GM21447 (cell line): ENCODE results near the gene RGS6.

Experiments
- ATAC-seq: cut with Tn5 transposase; IDR thresholded peaks from one replicate; pipeline ENCODE4 v1.9.1; 2021; ENCODE audit not compliant: unreplicated experiment

The RGS6 gene

DNA sequence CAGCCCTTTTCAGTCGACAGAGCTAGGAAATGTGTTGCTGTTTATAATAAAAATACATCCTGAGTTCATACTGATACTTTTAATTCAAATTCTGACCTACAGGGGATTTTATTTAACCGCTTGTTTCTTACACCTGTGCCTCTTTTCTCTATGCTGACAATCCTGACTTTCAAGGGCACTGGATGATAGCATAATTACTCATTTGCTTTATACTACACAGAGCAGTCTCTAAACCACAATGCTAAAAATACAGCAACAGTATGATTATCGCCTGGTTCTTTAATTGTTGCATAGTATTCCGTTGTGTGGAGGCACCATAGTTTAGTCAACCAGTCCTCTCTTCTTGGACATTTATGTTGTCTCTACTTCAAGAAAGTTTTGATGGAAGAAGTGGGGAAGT, 588.8 kb downstream of the RGS6 start:
- ATAC-seq = no peak

DNA sequence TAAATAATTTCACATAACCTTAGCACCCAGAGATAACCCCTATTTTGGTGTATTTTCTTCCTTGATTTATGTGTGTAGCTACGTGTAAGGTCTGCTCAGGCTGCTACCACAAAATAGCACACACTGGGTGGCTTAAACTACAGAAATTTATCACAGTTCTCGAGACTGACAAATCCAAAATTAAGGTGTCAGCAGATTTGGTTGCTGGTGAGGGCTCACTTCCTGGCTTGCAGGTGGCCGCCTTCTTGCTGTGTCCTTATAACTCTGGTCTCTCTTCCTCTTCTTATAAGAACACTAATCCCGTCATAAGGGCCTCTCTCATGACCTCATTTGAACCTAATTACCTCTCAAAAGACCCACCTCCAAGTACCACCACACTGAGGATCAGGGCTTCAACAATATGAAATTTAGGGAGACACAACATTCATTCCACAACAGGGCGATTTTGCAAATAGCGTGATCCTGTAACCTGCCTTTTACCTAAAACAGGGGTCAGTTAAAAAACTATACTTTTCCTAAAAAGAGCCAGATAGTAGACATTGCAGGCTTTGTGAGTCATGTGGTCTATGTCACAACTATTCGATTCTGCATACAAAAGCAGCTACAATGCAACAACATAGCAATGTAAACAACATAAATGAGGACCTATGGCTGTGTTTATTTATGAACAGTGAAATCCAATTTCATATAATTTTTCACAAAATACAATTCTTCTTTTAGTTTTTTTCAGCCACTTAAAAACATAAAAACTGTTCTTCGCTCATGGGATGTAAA, 589.9 kb downstream of the RGS6 start:
- ATAC-seq = no peak

DNA sequence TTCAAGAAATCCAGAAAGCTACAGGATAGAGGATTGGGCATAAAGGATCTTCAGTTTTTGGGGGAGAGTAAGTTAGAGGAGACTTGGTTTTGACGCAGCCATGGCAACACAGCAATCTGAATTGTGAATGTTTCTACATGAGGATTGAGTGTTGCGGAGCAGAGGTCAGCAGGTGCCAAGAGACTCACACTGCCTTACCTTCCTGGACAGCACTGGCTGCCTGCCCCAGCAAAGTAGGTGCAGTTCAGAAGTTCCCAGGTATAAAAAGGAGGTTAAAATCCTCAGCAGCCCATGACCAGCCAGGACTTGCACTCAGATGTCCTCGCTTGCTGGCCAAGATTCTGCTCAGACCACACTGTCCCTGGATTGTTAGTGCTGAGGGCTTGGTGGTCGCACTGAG, 590.6 kb downstream of the RGS6 start:
- ATAC-seq = no peak

DNA sequence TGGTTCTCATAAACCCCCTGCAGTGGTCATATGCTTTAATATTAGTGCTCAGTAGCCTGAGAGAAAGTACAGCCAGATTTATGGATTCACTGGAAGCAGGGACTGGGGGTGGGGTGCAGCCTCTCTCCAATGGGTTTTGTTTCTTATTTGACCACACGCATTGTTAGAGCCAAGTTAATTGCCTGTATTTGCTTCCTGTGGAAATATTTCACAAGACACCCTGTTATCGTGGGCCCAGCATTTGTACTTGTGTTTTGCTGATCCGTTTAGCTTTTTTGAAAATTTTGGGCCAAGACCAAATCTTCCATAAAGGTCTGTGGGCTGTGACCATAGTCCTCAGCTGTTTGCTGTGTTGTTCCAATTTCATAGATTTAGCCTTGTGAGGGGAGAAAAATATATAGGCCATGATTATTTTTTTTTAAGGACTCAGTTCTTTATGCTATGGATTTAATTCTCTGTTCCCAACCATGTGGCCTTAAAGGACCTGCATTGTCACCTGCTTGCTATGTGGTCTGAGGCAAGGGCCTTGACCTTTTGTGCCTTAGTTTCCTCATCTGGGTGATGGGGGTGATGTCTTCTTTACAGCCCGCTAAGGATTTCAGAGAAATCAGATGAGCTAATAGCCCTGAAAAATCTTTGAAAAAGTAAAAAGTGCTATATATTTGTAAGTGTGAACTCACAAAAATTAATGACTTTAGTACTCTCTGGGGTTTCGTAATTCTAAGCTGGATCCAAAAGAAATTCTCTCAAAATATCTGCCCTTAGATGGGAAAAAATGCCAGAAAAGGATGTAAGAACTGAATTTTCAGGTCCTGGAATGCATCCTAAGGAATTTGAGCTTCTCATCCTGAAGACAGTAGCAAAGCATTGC, 591.4 kb downstream of the RGS6 start:
- ATAC-seq = no peak

DNA sequence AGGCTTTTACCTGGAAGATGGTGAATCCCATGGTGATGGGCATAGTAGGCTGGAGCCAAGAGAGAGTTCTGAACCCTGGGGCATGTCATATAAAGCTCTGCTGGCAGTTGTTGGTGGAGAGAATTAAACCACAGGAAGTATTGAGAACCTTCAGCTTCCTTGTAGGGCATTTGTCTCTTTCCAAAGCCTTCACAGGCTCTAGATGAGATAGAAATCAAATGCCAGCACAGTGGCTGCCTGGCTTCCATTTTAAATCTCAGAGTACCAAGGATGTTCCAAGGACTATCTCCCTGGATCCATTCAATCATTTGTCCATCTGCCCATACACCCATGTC, 592.0 kb downstream of the RGS6 start:
- no peak for ATAC-seq

DNA sequence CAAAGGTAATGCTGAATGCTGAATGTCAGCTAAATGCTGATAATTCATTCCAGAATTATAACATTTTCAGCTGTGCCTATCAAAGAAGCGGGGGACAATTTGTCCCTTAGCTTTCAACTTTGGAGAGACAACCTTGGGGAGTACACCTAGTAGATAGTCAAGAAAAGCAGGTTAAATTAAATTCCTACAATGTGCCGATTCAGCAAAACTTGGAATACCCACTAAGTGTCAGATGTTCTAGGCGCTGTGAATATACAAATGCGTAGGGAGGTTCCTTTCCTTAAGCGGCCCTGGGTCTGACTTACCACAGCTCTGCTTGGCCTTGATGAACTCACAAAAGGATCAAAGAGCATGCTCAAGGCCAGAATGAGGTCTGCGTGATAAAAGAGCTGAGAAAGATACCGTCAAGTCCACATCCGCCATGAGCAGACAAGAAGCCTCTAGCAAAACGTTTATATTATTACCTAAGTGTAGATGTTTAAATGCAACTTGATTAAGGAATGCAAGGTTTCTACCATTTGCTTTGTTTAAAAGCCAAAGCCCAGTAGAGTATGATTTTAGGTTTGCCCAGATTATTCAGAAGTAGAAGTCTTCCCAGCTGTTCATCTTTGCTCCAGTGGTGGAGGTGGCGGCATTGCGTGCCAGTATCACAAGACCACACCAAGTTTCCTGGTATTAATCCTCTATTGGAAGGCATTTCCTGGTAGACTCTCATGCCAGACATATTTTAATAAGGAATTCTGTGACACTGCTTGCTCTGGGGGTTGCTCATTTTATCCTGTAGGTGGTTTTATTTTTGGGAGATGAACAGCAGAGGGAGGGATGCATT, 593.1 kb downstream of the RGS6 start:
- no peak for ATAC-seq

DNA sequence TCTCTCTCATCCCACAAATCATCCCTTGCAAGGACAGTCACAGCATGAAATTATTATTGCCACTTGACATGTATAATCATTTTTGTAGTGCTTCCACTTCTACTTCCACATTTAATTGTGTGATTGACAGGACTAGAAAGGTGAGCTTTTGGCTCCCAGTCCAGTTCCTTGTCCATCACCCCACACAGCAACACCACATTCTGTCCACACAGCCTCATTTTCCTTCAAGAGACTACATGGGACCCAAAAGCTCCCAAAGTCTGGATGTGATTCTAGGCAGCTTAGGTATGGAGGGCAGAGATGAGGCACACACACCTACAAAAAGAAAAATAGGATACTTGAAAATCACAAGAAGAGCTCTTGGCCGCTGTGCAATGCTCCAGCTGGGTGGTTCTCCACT, 595.4 kb downstream of the RGS6 start:
- ATAC-seq = no peak

DNA sequence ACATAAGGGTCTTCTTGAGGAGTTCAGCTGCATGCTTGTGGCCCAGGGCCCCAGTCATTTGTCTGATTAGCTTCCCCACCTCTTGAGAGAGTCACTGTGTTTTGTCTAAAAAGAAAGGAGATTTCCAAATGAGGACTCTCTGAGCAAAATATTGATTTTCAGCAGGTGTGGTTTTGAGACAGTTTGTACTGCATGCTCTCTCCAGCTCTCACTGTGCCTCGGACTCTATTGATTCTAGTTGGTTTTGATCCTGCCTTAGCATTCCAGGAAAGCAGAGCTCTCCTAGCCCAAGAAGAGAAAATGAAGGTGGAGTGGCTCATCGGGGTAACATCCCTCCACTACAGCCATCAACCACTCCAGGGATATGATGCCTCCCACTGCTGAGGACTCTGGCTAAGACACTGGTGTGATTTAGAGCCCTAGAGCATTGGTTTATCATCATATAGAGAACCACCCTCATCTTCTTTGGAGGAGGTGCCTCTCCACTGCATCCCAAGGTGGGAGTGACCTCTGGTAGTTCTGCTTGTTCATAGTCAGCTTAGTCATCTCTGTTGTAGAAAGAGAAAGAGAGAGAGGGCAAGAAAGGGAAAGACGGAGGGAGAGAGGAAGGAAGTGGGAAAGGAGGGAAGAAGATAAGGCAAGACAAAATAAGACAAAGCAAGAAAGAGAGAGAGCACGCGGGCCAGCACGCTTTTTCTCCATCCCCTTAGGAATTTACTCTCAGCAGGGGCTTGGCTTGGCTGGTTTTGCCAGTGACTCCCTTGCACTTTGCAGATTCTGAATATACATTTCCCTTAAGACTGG, 596.0 kb downstream of the RGS6 start:
- ATAC-seq = no peak

DNA sequence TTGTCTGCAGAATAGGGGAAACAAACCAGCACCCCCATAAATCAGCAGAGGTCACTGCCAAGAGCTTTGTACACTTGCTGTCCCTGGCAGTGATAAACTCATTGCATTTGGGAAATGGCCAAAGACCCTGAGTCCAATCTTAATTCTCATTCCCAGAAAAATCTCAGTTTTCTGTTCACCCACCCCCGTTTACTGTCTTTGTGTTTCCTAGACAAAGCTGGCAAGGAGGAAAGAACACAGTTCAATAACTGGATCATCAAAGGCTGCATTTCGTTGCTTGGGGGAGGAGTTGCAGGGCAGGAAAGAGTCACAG, 596.6 kb downstream of the RGS6 start:
- no peak for ATAC-seq

DNA sequence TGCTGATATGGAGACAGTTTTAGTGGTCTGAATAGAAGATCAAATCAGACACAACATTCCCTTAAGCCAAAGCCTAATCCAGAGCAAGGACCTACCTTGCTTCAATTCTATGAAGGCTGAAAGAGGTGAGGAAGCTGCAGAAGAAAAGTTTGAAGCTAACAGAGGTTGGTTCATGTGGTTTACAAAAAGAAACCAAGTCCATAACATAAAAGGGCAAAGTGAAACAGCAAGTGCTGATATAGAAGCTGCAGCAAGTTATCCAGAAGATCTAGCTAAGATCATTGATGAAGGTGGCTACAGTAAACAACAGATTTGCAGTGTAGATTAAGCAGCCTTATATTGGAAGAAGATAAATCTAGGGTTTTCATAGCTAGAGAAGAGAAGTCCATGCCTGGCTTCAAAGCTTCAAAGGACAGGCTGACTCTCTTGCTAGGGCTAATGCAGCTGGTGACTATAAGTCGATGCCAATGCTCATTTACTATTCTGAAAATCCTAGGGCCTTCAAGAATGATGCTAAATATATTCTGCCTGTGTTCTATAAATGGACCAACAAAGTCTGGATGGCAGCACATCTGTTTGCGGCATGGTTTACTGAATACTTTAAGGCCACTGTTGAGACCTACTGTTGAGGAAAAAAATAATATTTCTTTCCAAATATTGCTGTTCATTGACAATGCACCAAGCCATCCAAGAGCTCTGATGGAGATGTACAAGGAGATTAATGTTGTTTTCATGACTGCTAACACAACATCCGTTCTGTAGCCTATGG, 600.6 kb downstream of the RGS6 start:
- ATAC-seq = no peak

DNA sequence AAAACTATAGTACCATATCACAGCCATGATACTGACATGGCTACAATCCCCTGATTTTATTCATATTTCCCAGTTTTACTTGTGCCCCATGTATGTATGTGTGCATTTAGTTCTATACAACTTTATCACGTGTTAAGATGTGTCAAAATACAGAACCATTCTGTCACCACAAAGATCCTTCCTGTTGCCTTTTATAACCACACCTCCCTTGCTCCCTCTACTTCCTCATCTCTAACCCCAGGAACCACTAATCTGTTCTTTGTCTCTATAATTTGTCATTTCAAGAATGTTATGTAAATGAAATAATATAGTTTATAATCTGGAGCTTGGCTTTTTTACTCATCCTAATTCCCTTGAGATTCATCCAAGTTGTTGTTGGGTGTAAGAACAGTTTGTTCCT, 603.3 kb downstream of the RGS6 start:
- ATAC-seq = no peak

DNA sequence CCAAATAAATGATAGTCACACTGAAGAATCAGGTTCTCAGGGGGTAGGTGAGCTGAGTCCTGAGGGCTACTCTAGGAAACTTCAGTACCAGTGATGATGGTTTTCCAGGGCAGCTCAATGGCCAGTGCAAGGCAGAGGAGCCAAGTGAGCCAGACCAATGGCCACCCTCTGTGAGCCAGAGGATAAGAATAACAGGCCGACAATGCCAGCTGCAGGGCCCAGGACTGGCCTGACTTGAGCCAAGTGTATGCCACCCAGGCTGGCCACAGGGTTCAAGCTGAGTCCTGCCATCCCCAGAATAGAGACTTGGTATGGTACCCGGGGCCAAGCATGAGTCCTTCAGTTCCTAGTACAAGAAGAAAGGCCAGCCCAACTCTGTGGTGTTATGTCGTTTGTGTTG, 606.2 kb downstream of the RGS6 start:
- ATAC-seq = no peak

DNA sequence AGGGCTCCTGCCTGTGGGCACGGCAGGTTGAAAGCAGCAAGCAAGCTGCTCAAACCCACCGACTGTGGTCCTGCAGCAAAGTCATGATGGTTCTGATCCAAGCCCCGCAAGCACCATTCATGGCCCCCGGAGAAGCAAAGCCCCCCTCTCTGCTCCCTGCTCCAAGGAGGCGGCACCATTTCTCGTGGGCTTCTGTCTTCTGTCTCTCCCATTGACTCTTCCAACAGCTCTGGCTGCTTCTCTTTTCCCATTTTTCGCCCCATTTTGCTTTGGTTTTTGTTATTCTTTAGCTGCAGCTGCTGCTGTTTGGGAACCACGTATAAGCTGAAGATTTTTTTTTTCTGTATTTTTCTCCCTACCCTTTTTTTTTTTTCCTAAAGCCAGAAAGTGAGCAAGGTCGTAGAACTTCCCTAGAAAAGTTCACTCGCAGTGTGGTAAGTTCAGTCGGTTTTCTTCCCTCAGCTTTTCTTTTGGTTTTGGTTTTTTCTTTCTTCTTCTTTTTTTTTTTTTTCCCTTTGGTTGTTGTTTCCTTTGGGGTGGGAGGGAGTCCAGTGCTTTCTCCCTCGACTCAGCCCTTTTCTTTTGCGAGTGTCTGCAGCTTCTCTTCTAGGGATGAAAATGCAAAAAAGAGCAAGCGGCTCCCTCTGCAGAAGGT, 607.6 kb downstream of the RGS6 start:
- no peak for ATAC-seq

DNA sequence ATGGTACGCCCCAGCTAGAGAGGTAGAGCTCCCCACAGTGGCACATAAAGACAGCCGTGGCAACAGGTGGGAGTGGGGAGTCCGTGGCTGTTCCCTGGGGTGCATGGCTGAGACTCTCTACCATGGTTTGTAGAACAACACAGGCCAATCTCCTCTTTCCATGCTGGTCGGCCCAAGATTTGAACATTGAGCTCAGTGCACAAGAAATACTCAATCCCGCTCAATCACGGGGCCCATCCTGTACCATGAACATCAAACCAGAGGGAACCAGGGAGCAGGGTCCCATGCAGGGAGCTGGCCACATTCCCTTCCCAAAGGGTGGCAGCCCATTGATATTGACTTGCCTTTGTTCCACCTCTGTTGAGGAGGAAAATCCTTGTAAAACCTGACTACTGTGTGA, 608.6 kb downstream of the RGS6 start:
- ATAC-seq = no peak

DNA sequence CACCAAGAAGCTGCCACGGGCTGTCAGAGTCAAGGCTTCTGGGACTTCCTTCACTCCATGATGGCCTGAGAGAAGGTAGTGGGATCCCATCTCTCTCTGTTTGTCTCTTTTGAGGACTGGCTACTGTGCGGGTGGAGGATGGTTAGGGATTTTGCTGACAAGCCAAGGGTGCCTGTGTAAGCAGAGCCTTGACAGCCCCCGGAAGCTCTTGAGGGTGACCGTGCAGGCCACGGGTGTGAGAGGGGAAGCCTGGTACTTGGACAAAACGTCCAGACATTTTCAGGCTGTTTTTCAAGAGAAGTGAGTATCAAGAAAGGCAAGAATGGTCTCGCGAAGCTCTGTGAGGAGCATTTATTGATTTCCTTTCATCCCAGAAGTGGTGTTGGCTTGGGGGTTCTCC, 609.3 kb downstream of the RGS6 start:
- ATAC-seq = no peak

DNA sequence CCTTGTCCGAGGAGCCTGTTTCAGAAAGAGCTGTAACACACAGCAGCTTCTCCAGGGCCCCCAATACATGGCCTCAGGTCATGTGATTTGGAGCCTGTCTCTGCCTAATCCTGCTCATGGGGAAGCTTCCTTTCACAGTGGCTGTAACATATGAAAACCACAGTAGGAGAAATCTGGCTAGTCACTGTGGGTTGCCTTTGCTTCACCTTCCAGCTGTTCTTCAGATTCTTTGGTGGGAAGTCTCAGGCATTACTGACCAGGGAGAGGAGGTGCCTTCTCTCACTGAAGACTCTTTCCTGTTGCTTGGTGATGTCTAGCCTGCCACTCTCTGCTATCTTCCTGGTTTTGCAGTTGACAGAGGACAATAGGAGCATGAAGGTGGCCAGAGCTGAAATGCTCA, 611.1 kb downstream of the RGS6 start:
- ATAC-seq = no peak

DNA sequence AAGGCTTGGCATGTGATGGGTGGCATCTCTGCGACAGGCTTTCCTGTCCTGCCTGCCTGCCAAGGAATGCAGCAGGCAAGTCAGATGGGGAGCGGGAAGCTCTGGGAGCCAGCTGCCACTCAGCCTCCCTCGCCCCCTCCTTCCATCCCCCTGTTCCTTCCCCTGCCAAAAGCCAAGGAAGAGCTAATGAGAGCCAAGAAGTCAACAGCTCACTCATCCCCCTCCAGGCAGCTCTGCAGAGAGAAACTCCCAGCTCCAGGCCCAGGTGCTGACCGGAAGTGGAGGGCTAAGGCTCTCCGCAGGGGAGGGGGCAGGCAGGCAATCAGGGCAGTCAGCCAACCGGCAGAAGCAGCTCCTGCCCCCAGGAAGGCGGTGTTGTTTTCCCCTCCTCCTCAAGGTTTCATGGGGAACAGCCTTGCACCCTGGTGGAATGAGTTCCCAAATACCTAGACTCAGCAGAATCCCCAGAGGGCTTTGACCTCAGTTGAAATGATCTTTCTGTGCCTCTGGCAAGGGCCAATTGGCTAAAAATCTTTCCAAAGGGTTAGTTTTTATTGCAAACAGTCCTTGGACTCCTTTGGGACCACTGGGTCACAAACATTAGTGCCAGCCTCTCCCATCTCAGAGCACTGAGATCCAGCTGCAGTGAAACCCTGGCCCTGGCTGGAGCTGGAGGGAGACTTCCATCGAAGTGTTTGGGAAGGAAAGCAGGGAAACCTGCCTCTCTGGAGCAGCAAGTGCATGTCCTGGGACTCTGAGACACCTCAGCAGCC, 612.6 kb downstream of the RGS6 start:
- no peak for ATAC-seq

DNA sequence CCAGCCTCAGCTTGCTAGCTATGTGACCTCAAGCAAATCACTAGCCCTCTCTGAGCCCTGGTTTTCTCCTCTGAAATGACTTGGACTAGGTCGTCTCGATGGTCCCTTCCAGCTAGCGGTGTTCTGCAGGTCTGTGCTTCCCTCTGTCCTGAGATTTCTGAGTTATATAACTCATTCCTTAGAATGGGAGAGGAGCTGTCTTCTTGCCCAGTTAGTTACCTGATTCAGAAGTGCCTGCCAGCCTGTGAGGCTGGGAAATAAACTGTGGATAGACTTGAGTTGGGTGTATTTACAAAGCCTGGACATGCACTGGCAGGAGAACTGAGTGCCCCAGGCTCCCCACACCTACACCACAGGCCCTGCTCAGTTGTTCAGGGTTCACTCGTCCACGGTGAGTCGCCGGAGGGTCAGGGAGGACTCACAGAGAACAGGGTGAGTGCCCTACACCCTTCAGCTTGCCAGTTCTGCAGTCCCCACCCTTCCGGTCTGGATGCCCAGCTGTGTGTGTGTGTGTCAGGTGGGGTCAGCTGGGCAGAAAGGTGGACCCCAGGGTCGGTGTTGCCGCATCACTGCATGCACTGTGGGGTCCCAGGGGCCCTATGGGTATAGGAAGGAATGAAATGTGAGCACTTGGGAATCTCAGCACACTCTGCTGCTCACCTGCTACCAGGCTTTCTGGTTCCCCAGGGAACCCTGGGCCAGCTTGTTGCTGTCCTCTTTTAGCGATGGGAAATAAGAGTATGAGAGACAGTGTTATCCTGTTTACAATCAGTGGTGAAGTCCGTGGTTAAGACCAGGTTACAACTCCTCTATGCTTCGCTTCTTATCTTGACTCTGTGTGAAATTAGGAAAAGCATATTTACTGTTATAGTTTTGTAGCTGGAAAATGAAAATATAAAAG, 613.4 kb downstream of the RGS6 start:
- ATAC-seq = no peak
